OCI-LY1 (cell line): ENCODE results near the gene FBLN2.

Experiments used
- CTCF ChIP-seq: fragments of 200-600 bp; sonication (generic), shearing (Covaris generic); IDR thresholded peaks from 2 replicates; pipeline ENCODE4 v1.5.1; 2017; ENCODE audit warnings: mild to moderate bottlenecking, antibody characterized with exemption, low read length, moderate library complexity, mixed read lengths
- EZH2 ChIP-seq: fragments of 200-600 bp; sonication (generic), shearing (Covaris generic); IDR thresholded peaks from 2 replicates; pipeline ENCODE4 v1.8.0; 2017; ENCODE audit warnings: borderline replicate concordance, mixed run types, mild to moderate bottlenecking, antibody characterized with exemption, low read length, moderate library complexity, mixed read lengths

GRCh38 chr3:13530241-13531009, 18.5 kb upstream of the FBLN2 start:
- no peak for TF ChIP-seq CTCF
- no peak for TF ChIP-seq EZH2
